Stimulated activated naive CD8-positive, alpha-beta T cell treated with anti-CD3 and anti-CD28 coated beads, Interleukin-15, Interleukin-2, amounts not matched to agents 100 ng/mL and 50 ng/mL, for 24 hours (primary cell): ENCODE data around the gene TPX2.
"Not testable (repeated sequence)": the region's sequence is repeated elsewhere in the genome, so short reads cannot be mapped to it uniquely, and the experiment has no call there.

Experiments used
- H3K27ac Mint-ChIP-seq: one replicate; pipeline ENCODE4 v1.8.0; 2021; ENCODE audit warnings: mild to moderate bottlenecking, mixed read lengths
- H3K27me3 Mint-ChIP-seq: one replicate; pipeline ENCODE4 v1.8.0; 2021; ENCODE audit warnings: mixed read lengths
- H3K36me3 Mint-ChIP-seq: one replicate; pipeline ENCODE4 v1.8.0; 2021; ENCODE audit warnings: low read depth, mixed read lengths
- H3K4me1 Mint-ChIP-seq: one replicate; pipeline ENCODE4 v1.8.0; 2021; ENCODE audit warnings: low read depth, mixed read lengths
- H3K4me3 Mint-ChIP-seq: one replicate; pipeline ENCODE4 v1.8.0; 2021; ENCODE audit warnings: mild to moderate bottlenecking, mixed read lengths
- H3K9me3 Mint-ChIP-seq: one replicate; pipeline ENCODE4 v1.8.0; 2021; ENCODE audit warnings: mixed read lengths

The TPX2 gene

DNA sequence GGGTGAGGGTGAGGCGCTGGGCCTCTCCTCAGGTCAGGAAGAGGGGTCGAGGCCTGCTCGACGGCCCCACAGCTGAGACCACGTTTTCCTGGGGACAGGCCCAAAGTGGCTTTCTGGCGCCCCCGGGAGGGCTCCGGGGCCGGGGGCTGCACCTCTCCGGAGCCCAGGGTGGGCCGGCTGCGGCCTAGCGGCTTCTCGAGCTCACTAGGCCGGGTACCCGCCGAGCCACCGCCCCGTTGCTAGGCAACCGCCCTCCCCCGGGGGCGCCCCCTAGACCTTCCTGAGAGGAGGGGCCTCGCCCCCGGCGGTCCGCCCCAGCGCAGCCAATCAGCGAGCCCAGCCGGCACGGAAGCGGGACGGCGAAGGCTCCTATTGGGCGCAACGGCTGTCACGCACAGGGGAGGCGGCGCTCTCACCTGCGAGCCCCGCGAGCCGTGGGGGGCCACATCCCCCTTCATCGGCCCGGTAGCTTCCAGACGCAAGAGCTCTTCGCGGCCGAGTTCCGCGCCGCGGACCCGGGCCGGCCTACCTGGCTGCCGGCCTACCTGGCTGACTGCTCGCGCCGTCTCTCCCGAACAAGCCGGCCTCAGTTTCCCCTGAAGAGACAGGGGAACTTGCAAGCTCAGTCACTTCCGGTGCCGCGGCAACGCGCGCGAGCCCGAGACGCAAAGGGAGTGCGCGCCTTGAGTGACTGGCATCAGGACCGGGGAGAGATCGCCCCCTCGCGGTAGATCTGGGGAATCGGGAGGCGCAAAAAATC, 15.6 kb upstream of the TPX2 start:
- peaks cover 39% of the 10 kb centered on the region for H3K36me3 Mint-ChIP-seq
- H3K9me3 Mint-ChIP-seq: no peaks in the 10 kb centered on the region
- peak overlapping the region; percentile 93 for H3K27ac Mint-ChIP-seq
- H3K27me3 Mint-ChIP-seq: no peaks in the 10 kb centered on the region
- peak overlapping the region; percentile 96 for H3K4me3 Mint-ChIP-seq
- peaks cover 24% of the 10 kb centered on the region for H3K4me1 Mint-ChIP-seq

DNA sequence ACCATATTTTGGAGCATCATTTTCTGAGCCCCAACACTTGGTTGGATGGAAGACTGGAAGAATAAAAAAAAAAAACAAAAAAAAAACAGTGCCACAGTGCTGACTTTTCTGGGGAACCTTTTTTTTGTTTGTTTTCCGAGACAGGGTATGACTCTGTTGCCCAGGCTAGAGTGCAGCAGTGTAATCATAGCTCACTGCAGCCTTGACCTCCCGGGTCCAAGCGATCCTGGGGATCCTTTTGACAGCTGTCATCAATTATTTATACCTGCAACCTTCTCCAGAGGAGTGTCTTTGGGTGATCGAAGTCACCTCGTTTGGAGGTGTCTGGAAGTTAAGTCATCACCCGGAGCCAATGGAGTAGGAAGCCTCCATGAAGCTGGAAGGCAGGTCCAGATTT, 7.8 kb upstream of the TPX2 start:
- H3K4me3 Mint-ChIP-seq: no peak overlapping the region
- H3K4me1 Mint-ChIP-seq: peaks cover 9% of the 10 kb centered on the region
- H3K9me3 Mint-ChIP-seq: no peaks in the 10 kb centered on the region
- H3K36me3 Mint-ChIP-seq: no peaks in the 10 kb centered on the region
- H3K27me3 Mint-ChIP-seq: no peaks in the 10 kb centered on the region
- peak overlapping the region; percentile 1 for H3K27ac Mint-ChIP-seq

DNA sequence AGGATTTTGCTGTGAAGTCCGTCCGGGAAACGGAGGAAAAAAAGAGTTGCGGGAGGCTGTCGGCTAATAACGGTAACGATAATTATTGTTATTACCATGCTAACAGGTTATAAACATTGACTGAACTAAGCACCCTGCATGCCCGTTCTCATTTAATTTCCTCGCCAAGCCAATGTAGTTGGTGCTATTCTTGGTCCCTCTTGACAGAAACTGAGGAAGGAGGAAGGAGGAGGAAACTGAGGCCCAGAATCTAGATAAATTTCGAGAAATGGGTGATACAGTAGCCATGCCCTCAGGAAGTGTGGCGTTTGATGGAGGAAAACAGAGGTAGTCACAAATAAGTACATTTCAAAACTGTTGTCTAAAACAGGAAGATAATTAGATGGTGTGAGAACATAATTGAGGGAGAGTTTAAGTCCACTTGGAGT, 474 bp downstream of the TPX2 start:
- Mint-ChIP-seq H3K36me3 (peaks cover 11% of the 10 kb centered on the region), H3K27me3 (no peaks in the 10 kb centered on the region), H3K9me3 (no peaks in the 10 kb centered on the region), H3K4me3 (no peak overlapping the region), H3K4me1 (no peaks in the 10 kb centered on the region), H3K27ac (no peak overlapping the region)

DNA sequence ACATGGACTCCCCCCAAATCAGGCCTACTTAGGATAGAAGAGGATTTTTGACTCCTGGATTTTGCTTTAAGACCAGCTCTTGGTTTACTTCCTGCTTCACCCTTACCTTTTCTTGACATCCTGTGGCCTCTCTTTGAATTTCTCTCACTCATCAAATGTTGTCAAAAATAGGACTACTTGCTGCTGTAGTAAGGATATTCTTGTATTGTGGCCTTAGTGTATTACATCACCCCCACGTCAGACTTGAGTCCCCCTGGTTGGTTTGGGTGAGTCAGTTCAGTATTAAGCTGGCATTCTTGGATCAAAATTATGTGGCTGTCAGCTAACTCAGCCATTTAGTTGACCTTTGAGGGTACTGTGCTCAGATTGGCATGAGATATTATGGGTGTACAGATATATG, 1.1 kb downstream of the TPX2 start:
- no peaks in the 10 kb centered on the region for H3K27me3 Mint-ChIP-seq

DNA sequence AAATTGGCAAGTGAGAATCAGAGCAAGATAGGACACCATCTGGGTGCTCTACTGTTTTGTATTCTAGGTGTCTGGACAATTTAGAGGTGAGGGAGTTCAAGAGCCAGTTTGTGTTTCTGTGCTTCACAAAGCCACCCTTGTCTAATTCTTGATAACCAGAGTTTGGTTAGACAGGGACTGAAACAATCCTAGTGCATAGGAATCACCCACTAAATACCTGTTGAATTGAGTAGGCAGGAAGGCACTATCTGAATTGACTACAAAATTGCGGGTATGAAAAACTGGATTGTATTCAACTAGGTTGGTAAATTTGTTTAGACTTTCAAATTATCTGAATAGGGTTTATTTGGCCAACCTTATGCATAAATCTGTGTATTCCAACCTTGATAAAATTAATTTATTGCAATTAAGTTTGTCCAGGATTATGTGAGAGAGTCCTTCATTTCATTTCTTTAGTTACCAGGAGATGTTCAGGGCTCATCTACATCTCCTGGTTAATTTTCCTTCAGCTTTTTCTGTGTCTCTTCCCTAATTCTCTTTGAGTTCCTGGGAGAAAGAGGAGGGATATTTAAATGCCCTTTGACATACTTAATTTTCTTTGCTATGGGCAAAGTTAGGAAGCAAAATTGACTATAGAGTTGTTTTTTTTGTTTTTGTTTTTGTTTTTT, 1.7 kb downstream of the TPX2 start:
- Mint-ChIP-seq H3K27ac (no peak overlapping the region), H3K36me3 (peaks cover 18% of the 10 kb centered on the region), H3K9me3 (no peaks in the 10 kb centered on the region), H3K4me1 (no peaks in the 10 kb centered on the region), H3K4me3 (no peak overlapping the region), H3K27me3 (no peaks in the 10 kb centered on the region)

More for the DNA sequence above, 1.1 kb downstream of the TPX2 start:
- H3K36me3 Mint-ChIP-seq: peaks cover 14% of the 10 kb centered on the region
- no peaks in the 10 kb centered on the region for H3K4me1 Mint-ChIP-seq
- no peak overlapping the region for H3K27ac Mint-ChIP-seq
- H3K9me3 Mint-ChIP-seq: no peaks in the 10 kb centered on the region
- no peak overlapping the region for H3K4me3 Mint-ChIP-seq

DNA sequence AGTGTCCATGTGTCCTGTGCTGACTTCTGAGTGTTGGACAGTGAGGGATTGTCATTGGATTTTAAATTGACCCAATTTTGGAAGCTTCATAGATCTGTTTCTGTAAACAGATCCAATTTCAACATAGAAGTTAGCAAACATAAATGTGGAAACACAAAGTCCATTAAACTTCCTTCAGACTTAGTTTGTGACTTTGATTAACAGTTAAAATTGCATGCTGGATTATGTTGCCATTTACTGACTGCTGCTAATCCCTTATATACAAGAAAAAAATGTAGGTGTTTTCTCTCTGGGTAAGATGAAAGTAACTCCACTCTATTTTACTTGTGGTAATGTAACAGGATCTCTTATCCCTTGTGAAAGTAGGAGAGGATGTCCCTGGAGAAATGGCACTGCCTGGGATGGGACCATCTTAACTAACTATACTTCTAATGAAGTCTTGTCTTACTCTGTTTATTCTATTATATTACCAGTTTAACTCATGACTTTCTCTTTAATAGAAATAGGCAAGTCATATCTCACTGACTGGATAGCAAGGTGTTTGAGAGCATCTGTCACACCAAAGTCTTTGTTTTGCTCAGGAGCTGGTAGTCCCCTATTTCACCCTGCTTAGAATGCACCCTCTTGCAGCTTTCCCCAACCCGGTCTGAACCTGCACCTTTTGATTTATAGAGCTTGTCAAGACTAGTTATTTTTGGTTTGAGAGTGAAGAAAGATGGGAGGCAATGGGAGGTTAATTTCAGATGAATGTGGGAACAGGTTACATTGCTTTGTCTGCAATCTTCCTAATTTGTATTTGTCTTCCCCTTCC, 7.2 kb downstream of the TPX2 start:
- Mint-ChIP-seq H3K4me3 (no peak overlapping the region), H3K27ac (no peak overlapping the region), H3K36me3 (peaks cover 36% of the 10 kb centered on the region), H3K9me3 (no peaks in the 10 kb centered on the region), H3K27me3 (no peaks in the 10 kb centered on the region), H3K4me1 (no peaks in the 10 kb centered on the region)

DNA sequence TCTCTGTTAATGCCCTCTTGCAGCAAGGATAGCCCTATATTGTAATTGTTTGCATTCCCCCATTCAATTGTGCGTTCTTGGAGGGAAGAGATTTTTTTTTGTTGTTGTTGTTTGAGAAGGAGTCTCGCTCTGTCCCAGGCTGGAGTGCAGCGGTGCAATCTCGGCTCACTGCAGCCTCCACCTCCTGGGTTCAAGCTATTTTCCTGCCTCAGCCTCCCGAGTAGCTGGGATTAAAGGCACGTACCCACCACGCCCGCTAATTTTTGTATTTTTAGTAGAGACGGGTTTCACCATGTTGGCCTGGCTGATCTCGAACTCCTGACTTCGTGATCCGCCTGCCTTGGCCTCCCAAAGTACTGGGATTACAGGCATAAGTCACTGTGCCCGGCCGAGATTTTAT, 7.9 kb downstream of the TPX2 start:
- H3K4me3 Mint-ChIP-seq, H3K27ac Mint-ChIP-seq, H3K4me1 Mint-ChIP-seq, H3K9me3 Mint-ChIP-seq, H3K27me3 Mint-ChIP-seq: not testable (repeated sequence)
- H3K36me3 Mint-ChIP-seq: peaks cover 32% of the 10 kb centered on the region

DNA sequence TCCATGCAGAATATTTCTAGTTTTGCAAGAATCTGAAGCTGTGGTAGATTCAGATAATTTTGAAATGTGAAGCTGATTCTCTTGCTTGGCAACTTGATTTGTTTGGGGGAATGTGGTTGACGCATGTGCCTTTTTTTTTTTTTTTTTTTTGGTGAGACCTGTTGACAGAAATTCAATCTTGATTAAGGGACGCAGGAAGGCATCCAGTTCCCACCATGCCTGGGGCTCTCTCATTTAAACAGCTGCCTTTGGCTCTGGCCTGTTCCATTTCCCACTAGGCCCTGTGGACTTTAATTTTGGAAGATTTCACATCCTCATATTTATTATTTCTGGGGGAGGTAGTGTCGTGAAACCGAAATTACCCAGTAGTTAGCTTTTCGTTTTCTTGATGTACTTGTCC, 8.6 kb downstream of the TPX2 start:
- no peaks in the 10 kb centered on the region for H3K27me3 Mint-ChIP-seq
- no peaks in the 10 kb centered on the region for H3K9me3 Mint-ChIP-seq
- H3K4me1 Mint-ChIP-seq: no peaks in the 10 kb centered on the region
- no peak overlapping the region for H3K27ac Mint-ChIP-seq
- no peak overlapping the region for H3K4me3 Mint-ChIP-seq
- peaks cover 30% of the 10 kb centered on the region for H3K36me3 Mint-ChIP-seq

DNA sequence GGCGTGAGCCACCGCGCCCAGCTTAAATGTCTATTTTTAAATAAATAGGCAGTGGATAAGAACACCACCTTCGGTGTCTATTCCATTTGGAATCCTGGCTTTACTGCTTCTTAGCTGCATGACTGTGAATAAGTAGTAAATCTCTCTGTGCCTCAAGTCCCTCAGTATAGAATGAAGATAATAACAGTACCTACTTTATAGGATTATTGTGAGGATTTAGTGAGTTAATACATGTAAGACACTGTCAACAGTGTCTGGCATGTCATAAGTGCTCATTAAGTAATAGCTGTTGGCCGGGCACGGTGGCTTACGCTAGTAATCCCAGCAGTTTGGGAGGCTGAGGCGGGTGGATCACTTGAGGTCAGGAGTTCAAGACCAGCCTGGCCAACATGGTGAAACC, 10.1 kb downstream of the TPX2 start:
- Mint-ChIP-seq H3K27ac (no peak overlapping the region), H3K4me3 (no peak overlapping the region), H3K27me3 (no peaks in the 10 kb centered on the region), H3K9me3 (no peaks in the 10 kb centered on the region), H3K36me3 (peaks cover 38% of the 10 kb centered on the region), H3K4me1 (no peaks in the 10 kb centered on the region)

DNA sequence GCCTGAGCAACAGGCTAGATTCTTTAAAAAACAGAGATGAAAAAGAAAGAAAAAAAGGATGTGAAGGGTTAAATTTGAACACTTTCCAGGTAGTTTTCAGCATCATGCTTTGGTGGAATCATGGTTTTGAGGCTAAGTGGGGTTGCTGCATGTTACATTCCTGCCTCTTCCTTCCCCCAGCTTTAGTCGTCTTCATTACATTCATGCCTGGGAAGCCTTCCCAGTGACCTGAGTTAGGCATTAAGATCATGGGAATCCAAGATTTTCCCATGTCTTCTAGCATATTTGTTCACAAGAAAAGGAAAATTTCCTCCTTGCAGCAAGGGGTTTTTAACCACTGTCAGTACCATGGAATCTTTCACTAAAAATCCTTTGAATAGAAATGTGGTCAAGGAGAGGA, 12.0 kb downstream of the TPX2 start:
- Mint-ChIP-seq H3K9me3 (no peaks in the 10 kb centered on the region), H3K27me3 (no peaks in the 10 kb centered on the region), H3K4me1 (no peaks in the 10 kb centered on the region), H3K27ac (no peak overlapping the region), H3K4me3 (no peak overlapping the region), H3K36me3 (peaks cover 29% of the 10 kb centered on the region)

DNA sequence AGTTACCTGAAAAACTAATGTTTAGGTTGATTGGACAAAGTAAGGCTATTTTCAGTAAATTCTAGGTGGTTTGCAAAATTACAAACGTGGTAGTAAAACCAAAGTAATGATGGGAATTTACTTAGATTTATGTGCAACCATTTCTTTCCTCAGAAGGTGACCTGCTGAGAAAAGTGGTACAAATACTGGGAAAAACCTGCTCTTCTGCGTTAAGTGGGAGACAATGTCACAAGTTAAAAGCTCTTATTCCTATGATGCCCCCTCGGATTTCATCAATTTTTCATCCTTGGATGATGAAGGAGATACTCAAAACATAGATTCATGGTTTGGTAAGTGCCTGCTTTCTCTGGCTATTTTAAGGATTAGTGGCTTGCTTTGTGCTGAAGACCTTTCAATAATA, 18.2 kb downstream of the TPX2 start:
- Mint-ChIP-seq H3K4me1 (no peaks in the 10 kb centered on the region), H3K27me3 (no peaks in the 10 kb centered on the region), H3K9me3 (no peaks in the 10 kb centered on the region), H3K27ac (no peak overlapping the region), H3K4me3 (no peak overlapping the region), H3K36me3 (peaks cover 53% of the 10 kb centered on the region)

DNA sequence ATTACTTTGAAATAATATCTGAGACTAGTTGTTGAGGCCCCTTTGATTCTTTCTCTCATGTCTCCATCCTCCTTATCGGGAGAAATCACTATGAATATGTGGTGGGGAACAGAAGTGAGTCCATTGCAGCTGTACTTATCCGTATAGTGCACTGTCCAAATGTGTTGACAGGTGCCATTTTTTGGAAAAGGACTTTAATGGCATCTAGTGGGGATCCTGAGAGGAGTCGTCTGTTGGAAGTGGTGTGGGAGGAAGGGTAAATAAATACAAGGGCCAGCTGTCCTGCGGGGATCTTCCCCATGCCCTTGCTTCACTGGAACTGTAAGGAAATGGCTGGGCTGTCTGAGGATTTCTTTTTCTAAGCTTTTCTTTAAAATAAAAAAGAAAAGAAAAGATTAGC, 19.4 kb downstream of the TPX2 start:
- peaks cover 52% of the 10 kb centered on the region for H3K36me3 Mint-ChIP-seq
- no peak overlapping the region for H3K4me3 Mint-ChIP-seq
- H3K27me3 Mint-ChIP-seq: no peaks in the 10 kb centered on the region
- no peaks in the 10 kb centered on the region for H3K4me1 Mint-ChIP-seq
- no peaks in the 10 kb centered on the region for H3K9me3 Mint-ChIP-seq
- H3K27ac Mint-ChIP-seq: no peak overlapping the region

DNA sequence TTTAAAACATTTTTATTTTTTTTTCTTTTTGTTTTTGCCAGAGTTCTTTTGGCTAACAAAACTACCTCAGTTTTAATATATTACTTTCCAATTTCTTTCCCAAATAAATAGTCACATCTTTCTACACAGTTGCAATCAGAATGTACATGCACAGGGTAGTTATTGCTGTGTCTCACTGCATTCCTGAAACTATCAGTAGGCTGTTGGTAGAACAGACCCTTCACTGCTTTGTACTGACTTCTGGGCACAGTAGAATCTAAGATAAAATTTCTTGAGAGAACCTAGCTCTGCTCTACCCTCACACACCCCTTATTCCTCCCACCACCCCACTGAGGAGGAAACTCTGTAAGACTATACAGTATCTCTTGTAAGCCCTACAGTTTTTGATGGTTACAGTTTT, 19.9 kb downstream of the TPX2 start:
- no peaks in the 10 kb centered on the region for H3K4me1 Mint-ChIP-seq
- no peak overlapping the region for H3K4me3 Mint-ChIP-seq
- H3K27ac Mint-ChIP-seq: no peak overlapping the region
- peaks cover 52% of the 10 kb centered on the region for H3K36me3 Mint-ChIP-seq
- H3K9me3 Mint-ChIP-seq: no peaks in the 10 kb centered on the region
- H3K27me3 Mint-ChIP-seq: no peaks in the 10 kb centered on the region

DNA sequence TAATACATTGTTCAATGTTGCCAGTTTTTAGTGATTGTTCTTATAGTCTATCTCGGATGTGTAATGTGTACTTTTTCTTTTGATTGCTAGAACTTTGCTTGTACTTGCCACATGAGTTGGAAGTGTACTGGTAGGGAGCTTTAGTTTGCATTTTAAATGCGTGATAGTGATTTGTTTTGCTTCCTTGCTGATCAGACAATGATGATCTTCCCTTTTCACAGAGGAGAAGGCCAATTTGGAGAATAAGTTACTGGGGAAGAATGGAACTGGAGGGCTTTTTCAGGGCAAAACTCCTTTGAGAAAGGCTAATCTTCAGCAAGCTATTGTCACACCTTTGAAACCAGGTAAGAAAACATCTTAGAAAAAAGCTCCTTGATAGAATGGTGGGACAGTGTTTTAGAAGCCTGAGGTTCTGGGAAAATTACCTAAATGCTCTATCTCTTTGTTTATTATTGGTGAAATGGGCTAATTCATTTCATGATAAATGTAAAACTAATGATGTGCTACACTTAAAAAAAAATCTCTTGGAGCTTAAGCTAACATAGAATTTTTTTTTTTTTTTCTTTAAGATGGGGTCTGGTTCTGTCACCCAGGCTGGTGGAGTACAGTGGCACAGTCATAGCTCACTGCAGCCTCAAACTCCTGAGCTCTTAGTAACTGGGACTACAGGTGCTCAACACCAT, 20.9 kb downstream of the TPX2 start:
- no peaks in the 10 kb centered on the region for H3K27me3 Mint-ChIP-seq
- no peak overlapping the region for H3K4me3 Mint-ChIP-seq
- no peaks in the 10 kb centered on the region for H3K9me3 Mint-ChIP-seq
- H3K4me1 Mint-ChIP-seq: no peaks in the 10 kb centered on the region
- H3K36me3 Mint-ChIP-seq: peaks cover 58% of the 10 kb centered on the region
- H3K27ac Mint-ChIP-seq: no peak overlapping the region
